Fibroblast of skin of scalp (primary cell): ENCODE data around the gene DDX25.

Experiments used
- DNase-seq: peaks from one replicate; pipeline ENCODE4 v3.0.0-alpha.2; 2013

Gene DDX25

DNA sequence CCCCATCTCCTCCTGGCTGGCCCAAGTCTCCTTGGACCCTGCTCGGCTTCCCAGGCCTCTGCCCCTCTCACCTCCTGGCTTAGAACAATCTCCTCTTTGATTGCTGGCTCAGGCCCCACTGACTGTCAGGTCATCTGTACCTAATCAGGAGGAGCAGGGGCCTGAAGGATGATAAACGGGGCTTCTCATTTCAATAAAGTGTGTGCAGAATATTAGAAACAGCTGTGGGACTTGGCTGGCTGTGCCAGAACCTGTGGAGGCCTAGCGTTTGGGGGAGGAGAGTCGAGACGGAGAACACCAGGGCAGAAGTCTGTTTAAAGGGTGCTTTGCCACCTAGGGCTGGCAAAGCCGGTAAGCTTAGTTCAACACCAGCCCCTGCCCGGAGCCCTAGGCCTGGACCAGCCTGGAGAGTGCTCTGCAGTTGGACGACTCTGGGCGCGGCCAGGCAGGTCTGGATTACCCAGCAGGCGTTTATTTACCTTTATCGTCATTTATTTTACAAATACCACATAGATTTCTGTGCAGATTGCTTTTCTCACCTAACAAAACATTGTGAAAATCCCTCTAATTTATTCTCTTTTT is 31.4 kb downstream of the DDX25 start:
- DNase-seq, result peak; percentile 21

DNA sequence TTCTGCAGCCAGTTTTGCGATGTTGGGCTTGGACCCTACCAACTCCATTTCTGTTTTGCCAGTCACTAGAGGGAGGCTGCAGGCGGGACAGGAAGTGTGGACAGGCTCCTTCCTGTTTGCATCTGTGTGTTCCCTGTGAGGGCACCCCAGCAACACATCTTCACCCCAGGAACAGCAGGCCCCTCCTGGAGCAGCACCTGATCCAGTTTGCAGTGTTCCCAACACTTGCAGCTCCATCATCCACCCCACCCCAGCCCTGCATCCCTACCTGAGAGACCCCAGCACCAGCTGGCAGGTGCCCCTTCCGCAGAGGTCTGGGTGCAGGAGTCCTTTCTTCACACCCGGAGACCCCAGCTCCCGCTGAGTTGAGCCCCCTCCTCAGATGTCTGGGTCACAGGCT is 34.1 kb downstream of the DDX25 start:
- no peak for DNase-seq

DNA sequence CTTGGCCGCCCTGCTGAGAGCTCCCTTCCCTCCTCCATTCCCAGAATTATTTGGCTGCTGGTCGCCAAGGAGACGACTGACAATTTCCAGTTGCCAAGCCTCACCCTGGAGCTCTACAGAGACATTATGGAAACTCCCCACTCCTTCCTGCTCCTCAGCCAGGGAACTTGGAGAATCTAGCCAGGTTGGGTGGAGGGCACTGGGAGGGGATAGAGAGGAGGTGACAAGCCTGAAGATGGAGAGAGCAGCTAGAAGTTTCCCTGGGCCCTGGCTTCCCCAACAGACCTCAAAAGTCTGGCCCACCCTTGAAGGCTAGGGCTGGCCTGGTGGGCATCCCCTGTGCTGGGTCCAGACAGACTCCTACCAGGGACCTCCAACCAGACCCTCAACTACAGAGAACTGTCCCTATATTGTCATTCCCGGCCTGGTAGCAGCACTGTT is 34.8 kb downstream of the DDX25 start:
- no peak for DNase-seq

DNA sequence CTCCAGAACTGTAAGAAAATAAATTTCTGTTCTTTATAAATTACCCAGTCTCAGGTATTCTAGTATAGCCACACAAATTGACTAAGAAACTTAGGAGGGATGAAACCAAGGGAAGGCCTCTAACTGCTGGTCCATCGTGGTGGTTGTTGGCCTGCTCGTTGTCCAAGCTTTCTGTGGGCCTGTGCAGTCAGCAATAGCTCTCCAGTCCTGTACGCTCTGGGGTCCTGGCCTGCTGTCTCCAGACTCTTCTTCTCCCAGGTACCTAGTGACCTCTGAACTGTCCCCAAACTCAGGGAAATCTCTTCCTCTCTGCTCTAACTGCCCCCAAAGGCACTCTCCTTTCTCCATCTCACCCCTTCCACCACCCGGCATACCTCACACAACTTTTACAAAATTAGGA is 35.8 kb downstream of the DDX25 start:
- DNase-seq, result no peak

DNA sequence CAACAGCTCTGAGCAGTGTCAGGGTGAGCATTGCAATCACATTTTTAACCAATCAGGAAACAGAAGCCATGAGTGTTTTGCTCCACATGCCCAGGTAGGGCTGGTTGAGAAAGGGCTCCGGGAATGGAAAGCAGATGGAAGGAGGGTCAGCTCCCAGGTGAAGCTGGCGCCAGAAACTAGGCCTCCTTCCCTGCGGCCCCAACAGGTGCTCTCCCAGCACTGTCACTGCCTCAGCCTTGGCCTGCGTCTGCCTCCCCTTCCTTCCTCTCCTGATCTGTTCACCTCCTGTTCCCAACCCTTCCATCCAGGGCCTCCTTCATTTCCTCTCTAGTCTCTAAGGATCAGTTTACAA is 36.9 kb downstream of the DDX25 start:
- DNase-seq, result no peak

DNA sequence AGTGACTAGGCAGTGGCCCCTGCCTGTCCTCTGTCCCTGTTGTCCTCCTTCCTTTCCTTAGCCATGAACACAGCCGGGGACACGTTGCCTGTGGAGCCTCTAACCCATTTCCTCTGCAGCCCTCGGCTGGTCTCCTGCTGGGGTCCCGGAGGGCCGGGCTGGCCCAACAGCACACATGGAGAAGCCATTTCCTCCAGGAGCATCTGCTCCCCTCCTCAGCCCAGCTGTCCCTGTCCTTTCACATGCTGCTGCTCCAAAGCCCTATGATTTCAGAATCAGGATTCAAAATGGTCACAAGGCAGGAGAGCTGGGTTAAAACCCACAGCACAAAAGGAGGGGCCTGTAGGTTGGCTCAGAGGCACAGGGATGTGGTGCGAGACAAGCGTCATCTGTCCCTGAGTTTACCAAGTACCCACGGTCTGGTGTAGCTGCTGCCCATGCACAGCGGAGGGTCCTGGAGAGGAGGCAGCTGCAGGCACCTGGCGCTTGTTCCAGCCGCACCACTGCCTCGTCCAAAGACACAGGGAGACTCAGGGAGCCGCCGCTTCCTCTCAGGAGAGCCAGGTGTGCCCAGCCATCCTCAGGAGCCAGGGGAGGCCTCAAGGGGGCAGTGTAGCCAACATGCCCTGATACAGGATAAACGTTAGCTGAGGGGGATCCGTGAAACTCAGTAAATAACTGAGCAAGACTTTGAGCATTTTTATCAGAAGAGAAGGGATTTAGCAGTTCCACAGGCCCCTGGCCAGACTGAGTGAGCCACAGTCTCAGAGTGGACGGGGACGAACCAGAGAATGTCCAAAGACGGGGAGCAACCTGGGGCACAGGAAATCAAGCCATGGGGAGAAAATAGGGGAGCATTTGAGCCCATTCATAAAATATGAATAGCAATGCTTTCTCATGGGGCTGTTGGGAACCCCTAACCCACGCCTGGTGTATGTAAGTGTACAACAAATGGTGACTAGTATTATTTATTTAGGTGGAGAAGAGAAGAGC is 37.6 kb downstream of the DDX25 start:
- DNase-seq, result peak; percentile 33

DNA sequence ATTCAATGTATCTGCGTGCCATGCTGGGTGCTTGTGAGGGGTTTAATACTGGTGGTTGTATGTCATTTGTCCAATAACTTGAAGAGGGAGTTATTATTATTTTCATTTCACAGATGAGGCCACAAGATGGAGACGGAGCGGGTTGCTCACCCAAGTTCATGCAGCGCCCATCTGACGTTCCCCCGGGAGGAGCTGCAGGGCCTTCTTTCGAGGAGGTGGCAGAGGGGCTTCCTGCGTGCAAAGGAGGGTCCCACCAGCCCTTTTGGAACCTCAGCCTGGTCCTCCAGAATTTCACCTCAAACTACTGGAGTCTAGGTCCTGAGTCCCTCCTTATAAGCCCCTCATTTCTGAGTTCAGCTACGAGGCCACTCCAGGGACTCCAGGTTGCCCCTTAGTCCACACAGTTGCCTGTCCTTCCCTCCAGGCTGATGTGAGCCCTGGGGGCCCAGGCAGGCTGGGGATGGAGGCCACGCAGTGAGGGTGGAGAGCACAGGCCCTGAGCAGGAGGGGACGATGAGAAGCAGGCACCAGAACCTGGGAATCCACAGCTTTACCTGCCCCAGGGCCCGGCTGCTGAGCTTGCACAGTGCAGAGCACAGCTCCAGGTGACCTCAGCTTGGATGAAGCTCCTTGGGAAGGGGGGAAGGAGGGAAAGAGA is 38.6 kb downstream of the DDX25 start:
- no peak for DNase-seq

DNA sequence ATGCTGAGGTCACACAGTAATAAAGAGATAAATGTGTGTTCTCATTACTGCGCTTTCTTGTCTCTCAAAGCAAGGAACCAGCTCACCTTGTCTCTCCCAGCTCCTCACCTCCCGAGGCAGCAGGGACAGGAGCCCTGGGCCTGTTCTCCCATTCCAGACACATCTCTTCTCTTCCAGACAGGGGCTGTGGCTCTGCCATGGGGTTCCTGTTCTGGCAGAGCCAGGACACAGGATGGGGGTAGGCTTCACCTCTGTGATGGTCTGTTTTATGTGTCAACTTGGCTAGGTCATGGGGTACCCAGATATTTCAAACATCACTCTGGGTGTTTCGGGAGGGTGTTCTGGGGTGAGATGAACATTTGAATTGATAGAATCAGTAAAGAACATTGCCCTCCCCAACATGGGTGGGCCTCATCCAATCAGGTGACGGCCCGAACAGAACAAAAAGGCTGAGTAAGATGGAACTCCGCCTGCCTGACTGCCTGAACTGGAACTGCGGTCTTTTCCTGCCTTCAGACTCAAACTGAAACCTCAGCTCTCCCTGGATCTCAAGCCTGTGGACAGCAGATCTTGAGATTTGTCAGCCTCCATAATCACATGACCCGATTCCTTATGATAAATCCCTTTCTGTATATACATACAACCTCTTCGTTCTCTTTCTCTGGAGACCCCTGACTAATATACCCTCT is 39.5 kb downstream of the DDX25 start:
- DNase-seq, result no peak

DNA sequence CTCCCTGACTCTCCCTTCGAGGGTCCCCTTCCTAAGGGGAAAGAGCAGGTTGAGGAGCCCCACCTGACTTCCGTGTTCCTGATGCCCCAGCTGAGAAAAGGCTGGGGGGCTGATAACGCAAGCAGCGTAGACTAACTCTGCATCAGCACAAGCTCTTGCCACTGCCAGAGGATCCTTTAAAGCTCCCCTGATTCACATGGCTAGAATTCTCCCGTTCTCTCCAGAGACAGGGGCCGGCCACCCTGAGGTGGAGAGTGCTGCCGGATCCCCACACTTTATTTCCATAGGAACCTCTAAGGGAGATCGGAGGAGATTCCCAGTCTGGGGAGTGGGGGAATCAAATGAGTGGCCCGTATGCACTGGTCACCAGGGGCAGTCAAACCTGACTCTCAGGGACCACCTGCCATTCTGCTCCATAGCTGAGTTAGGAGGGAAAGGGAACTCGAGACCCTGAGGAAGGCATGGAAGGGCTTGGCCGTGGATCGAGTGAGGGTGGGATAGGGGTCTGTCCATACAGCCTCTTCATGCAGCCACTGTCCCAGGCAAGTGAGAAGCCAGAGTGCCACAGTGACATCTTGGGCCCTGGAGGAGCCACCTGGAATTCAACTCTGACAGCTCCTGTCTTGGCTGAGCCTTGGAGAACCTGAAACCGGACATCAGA is 40.2 kb downstream of the DDX25 start:
- no peak for DNase-seq

DNA sequence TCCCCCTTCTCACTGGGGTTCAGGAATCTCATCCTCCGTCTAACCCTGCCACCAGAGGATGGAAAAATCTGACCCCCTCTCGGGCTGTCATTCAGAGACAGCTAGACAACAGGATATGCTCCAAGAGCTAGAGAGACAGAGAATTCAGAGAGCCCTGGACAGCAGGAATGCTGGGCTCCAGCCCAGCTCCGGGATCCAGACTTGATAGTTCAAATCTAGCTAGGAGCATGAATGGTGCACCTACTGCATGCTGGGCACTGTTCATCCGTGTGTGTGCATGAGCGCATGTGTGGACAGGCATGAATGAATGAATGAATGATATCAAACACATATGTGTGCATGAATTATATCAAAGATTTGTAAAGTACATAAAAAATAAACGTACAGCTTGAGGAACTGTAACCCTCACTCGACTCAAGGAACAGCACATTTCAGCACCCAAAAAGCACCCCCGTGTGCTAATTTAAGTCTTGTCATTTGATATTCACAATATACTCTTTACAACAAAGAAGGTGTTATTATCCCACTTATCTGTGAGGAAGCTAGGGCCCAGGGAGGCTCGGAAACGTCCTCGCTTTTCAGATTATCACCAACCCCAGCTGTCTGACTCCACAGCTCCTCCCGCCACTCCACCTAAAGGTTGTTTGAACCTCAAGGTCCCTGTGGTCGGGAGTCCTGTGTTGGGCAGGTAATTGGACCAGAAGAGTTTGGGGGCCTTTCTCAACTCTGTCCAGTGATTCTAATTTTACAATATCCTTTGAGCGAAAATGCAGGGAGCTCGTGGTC is 40.9 kb downstream of the DDX25 start:
- no peak for DNase-seq

DNA sequence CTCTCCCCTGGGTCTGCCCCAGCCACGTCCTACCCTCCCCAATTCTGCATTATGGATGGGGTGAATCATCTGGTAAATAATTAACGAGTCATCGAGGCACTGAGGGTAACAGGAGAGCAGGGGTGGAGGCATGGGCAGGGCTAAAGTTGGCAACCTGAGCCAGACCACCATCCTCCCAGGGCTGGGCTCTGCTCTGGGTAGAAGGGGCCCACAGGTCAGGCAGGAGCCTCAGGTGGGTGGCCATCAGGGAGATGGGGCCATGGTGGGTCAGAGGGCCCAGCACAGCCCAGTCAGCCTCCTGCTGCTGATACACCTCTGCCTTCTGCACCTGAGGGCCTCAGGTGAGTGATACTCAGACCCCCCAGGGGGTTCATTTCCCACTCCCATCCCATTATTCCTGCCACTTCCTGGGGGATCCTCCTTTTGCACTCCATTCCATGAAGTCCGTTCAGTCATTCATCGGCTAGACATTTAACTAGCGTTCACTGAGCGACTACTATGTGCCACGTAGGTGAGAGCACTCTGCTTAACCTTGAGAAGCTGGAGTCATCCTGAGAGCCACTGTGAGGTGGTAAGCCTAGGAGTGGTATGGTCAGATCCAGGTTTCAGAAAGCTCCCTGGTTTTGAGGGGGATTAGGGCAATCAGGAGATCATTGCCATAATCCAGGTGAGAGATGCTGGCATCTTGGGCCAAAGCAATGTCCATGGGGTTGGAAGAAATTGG is 41.7 kb downstream of the DDX25 start, which contains the start of gene VSIG10L2:
VSIG10L2 (plus strand) TSS at position 248 of the 724 bp plus-strand sequence; CDS start at position 260, 12 bp downstream.
- DNase-seq, result no peak

DNA sequence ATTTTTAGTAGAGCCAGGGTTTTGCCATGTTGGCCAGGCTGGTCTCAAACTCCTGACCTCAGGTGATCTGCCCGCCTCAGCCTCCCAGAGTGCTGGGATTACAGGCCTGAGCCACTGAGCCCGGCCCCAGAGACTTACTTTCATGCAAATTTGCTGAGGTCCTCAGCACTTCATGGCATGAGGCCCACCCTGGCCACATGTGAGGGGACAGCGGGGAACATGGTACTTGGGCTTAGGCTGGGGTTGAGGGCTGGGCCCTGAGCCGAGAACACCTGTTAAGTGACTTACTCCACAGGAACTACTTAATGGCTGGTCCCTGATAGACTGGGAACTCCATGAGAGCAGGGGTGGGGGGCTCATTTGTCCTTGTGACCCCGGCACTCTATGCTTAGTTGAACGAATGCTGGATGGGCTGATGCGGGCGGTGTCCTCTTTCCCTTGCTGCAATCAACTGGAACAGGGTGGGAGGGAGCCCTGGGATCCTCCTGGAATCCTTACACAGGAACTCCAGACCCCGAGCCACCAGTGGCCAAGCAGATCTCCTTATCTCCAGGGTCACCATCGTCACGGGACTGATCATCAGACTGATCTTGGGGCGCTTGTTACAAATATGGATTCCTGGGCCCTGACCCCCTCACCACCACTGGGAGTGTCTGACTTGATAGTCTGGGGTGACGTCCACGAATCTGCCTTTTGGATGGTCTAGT is 42.6 kb downstream of the DDX25 start:
- no peak for DNase-seq

DNA sequence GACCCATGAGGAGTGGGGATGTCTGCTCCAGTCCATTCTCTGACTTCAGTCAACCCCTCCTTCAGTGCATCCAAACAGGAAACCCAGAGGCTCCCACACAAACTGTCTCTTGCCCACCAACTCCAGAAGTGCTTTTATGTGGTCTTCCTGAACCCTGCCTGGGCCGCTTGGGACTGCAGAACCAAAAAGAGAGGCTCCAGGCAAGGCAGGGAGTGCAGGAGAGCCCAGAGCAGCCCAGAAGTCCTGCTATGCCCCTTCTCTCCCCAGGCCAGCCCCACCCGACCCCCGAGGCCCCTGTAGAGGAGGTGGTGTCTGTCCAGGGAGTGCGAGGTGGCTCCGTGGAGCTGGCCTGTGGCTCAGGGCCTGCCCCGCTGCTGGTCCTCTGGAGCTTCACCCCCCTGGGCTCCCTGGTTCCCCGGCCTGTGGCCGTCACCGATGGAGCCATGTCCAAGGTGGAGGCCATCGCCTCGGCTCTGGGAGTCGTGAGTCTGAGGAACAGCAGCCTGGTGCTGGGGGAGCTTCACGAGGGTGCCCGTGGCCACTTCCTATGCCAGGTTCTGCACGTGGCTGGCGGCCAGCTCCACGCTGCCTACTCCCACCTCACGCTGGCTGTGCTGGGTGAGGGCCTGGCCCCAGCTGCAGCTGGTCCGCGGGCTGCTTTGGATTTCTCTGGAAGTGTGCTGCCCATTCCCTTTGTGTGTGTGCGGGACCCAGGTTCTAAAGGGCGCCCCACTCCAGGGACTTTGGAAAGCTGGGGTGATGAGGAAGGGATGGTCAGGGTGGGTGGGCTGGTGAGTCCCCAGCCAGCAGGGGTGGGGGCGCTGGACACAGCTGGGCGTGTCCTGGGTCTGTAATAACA is 43.3 kb downstream of the DDX25 start:
- no peak for DNase-seq

DNA sequence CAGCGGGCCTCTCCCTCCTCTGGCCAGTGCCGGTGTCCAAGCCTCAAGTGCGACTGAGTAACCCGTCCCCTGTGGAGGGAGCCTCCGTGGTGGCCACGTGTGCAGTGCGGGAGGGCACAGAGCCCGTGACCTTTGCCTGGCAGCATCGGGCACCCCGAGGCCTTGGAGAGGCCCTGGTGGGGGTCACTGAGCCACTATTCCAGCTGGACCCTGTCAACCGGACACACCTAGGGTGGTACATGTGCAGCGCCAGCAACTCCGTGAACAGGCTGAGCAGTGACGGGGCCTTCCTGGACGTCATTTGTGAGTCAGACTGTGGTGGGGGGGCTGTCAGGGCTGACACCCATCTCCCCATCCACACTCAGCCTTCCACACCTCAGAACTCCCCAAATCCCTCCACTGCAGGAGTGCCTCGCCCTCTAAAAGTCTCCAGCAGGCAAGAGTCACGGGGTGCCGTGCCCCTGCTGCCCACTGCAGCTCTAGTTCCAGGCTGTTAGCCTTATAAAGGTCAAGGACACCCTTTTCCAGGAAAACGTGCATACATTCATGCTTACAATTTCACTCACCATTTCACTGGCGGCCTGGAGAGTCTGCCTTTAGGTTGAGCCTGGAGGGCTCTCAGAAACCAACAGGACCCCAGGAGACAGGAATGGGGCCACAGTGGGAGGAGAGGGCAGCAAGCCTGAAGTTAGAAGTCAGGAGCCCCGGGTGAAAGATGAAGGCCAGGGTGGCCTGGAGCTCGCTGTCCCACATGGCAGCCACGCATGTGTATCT is 44.2 kb downstream of the DDX25 start:
- no peak for DNase-seq

DNA sequence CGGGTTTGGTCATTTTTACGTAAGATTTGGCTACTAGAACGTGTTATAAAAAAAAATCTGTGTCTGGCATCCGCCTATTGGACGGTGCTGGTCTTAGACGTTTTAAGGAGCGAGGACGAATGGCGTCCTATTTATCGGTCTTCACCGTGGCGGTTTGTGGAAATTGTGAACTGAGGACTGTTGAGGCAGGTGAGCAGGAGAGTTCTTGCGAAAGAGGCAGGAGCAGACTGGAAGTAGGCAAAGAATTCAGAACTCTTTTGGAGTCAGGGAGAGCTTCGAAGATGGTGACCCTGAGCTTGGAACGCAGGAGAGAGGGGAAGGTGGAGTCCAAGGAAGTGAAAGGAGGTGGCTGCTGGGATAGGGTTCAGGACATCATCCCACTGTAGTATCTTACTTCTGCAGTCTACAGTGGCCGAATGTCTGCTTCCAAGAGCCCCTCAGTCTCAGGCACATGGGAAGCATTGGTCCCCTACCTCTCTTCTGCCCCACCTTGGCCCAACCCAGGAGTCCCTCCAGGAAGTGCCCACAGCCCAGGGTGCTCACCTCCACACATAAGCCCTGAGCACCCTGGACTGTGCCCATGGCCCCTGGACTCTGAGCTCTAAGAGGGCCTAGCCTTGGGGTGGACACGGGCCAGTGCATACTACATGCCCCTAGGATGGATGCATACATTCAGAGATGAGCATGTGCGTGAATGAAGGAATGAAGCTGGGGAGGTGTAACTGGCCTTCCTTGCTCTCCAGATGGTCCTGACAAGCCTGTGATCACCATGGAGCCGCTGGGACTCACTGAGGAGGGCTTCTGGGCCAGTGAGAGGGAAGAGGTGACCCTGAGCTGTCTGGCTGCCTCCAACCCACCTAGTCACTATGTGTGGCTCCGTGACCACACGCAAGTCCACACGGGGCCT is 45.2 kb downstream of the DDX25 start:
- no peak for DNase-seq

DNA sequence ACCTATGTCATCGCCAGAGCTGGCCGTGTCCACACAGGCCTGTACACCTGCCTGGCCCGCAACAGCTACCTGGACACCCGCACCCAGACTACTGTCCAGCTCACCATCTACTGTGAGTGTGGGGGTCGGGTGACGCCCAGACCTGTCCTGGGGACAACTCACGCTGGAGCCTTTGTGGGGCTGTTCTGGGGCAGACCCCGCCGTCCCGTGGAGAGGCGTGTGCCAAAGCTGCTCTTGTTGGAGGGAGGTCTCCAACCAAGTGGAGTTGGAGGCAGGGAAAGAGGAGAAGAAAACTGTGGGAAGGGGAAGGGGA is 45.8 kb downstream of the DDX25 start:
- no peak for DNase-seq
